Fibroblast of villous mesenchyme (primary cell): ENCODE results near the gene KCNJ5. TPM values are rescaled to one million over a fixed set of nuclear protein-coding genes. Genes with fewer than 3 reads are reported as not detected.

Experiments used
- DNase-seq: peaks from one replicate; pipeline ENCODE4 v3.0.0-alpha.2; 2010; ENCODE audit warnings: low read depth
- H3K4me3 ChIP-seq: 2 replicates; pipeline ENCODE4 v1.5.1; 2011; ENCODE audit warnings: low read depth, mild to moderate bottlenecking, low read length
- CTCF ChIP-seq: IDR thresholded peaks from 2 replicates; pipeline ENCODE4 v1.5.1; 2012; ENCODE audit warnings: low read depth, mild to moderate bottlenecking, low read length; ENCODE audit not compliant: insufficient read depth
- total RNA-seq: library from RNA; depleted of rRNA; stranded (reverse); fragments of >200 nt; gene quantifications from 2 replicates; pipeline ENCODE4 v1.2.3, GENCODE V29; 2012

KCNJ5 gene
- total RNA-seq, 1 donor = under 0.01 TPM

DNA sequence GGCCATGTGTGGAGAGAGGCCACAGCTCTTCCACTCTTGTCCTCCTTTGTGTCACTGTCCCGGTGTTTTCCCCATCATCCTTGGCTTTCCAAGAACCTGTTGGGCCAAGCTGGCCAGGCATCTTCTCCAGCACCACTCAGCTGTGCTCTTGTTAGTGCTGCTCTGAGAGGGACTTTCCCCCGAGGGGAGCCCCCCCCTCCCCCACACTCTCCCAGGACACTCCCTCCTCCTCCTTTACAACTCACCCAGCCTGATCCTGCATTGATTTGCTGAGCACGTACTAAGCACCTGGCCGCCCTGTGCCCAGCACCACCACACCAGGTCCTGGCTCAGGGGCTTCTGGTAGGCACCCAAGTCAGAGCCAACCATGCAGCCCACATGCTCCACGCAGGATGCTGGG is 38.3 kb downstream of the KCNJ5 start:
- no peak for TF ChIP-seq CTCF
- DNase-seq = no peak
- no peak overlapping the region for H3K4me3 ChIP-seq

DNA sequence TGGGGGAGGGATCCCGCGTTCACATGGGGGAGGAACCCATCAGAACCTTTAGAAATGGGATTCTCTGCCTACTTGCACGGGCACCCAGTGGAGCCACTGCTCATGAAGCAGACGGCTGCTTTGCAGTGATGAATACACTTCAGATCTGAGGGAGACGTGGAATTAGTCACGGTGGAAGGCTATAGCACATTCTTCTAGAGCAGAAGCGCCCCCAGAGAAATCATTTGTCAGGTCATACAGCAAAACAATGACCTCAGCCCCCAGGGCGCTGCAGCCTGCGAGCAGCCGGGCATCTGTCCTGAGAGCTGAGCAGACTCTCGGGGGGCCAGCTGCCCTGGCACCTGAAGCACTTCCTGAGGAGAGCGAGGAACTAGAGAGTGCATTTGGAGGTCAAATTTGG is 38.8 kb downstream of the KCNJ5 start:
- TF ChIP-seq CTCF = no peak
- H3K4me3 ChIP-seq = no peak overlapping the region
- DNase-seq = no peak

GRCh38 chr11:128931066-128931465 is 39.9 kb downstream of the KCNJ5 start:
- no peak overlapping the region for H3K4me3 ChIP-seq
- no peak for DNase-seq
- TF ChIP-seq CTCF = no peak

- no peak for DNase-seq
- no peak overlapping the region for H3K4me3 ChIP-seq
- TF ChIP-seq CTCF = no peak
These were observed 40.5 kb downstream of the KCNJ5 start for GRCh38 chr11:128931668-128932067.

DNA sequence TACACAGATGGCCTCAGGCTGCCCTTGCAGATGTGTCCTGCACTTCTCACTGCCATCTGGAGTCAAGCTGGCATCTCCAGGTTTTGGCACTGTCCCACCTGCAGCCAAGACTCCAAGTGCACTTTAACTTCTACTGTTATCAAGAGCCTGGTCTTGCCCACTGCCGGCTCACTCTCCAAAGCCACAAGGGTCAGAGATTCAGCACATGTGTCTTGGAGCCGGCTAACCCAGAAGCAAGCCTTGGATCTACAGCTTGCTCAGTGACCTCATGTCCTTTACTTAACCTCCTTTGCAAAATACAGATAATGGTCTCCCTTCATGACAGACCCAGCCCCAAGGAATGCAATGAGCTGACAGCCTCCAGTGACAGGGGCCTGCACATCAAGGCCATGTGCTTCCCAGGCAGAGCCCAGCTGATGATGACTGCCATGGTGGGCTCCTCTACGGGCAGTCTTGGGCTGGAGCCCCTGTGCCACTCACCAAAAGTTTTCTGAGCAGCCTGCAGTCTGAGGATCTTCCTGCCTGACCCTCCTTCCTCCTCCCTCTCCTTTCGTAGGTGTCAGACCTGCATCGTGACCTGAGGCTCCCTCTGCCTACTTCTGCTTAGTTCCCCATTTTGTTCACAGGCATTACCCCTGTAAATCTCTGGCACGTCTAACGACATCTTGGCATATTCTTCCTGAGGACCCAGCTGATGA is 42.5 kb downstream of the KCNJ5 start:
- DNase-seq = no peak
- TF ChIP-seq CTCF = no peak
- no peak overlapping the region for H3K4me3 ChIP-seq

DNA sequence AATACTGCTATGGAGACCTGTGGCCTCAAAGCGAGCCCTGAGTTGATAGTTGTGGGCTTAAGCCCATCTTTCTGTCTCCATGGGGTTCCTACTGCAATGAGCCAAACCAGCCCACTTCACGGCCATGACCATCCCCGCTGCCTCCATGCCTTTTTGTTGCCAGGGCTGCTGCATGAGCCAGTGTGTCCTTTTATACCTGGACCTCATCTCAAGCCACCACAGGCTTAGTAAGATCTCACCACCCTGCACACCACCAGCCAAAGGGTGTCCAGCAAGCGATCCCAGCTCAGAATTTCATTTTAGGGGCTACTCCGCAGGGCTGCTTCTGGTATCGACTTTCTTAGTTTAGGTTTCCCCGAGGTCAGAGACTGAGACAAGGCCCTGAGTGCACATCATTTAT is 43.2 kb downstream of the KCNJ5 start:
- TF ChIP-seq CTCF = no peak
- no peak overlapping the region for H3K4me3 ChIP-seq
- DNase-seq = no peak

DNA sequence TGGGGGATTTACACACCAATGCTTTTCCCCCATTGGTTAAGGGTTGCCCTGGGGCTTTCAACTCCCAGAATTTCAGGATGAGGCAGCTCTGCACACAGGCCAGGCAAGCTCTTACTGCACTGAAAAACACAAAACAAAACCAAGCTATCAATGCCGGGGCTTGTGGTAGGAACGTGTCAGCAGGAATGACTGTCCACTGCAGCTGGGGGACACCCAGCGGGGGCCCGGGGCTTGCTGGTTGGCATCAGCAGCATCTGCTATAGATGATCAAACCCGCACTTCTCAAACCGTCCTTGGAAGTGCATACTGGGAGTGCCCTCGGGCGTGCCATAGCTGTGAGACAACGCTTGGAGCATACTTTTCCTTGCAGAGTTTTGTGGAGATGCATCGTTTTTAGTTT is 43.8 kb downstream of the KCNJ5 start:
- TF ChIP-seq CTCF = no peak
- DNase-seq = no peak
- no peak overlapping the region for H3K4me3 ChIP-seq
